ENCODE results near the gene CISTR.

DNA sequence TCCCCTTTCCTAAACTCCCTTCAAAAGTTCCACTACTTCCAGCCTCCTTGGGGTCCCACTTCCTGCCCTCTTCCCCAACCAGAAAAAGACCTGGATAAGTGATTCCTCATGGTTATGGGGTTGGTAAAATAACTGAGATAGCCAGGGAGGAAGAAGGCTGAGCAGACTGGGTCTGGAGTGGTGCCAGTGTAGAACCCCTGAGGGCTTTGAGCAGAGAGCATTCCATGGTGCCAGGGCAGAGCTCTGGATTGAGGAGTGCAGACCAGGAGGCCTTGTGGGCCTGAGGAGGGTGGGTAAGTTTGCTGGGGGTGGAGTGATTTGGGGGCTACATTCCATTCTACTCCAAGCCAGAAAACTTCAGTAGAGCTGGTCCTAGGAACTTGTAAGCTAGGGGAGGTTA lies 9.5 kb upstream of the CISTR start:
- TF ChIP-seq, protein P1, sequence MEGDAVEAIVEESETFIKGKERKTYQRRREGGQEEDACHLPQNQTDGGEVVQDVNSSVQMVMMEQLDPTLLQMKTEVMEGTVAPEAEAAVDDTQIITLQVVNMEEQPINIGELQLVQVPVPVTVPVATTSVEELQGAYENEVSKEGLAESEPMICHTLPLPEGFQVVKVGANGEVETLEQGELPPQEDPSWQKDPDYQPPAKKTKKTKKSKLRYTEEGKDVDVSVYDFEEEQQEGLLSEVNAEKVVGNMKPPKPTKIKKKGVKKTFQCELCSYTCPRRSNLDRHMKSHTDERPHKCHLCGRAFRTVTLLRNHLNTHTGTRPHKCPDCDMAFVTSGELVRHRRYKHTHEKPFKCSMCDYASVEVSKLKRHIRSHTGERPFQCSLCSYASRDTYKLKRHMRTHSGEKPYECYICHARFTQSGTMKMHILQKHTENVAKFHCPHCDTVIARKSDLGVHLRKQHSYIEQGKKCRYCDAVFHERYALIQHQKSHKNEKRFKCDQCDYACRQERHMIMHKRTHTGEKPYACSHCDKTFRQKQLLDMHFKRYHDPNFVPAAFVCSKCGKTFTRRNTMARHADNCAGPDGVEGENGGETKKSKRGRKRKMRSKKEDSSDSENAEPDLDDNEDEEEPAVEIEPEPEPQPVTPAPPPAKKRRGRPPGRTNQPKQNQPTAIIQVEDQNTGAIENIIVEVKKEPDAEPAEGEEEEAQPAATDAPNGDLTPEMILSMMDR (IDR thresholded peaks at IDR 0.05) = no peak
- TF ChIP-seq EZH2 (IDR thresholded peaks at IDR 0.05; ENCODE audit: borderline replicate concordance, insufficient read depth, low read depth, low read length, poor library complexity, severe bottlenecking) = no peak

Data from B cell (primary cell).